Bronchus fibroblast of lung (primary cell): ENCODE data around the gene JMJD8. TPM values are rescaled to one million over a fixed set of nuclear protein-coding genes. Genes with fewer than 3 reads are reported as not detected.

ENCODE experiments used
- total RNA-seq: library from RNA; depleted of rRNA; stranded (reverse); fragments of >200 nt; gene quantifications from 2 replicates; pipeline ENCODE4 v1.2.3, GENCODE V29; 2015

JMJD8 gene
- total RNA-seq, 1 donor from 2014 or later, result 58.3 TPM

Other genes starting within 250 kb of the JMJD8 start
- gene CAPN15, start 156.6 kb downstream of the JMJD8 start, total RNA-seq, result 32.6 and 39.8 TPM in 2 replicates
- not detected in 2 replicates for gene PRR35, start 123.9 kb downstream of the JMJD8 start, total RNA-seq
- 0.50 and 0.59 TPM in 2 replicates for gene NHLRC4, start 117.3 kb downstream of the JMJD8 start, total RNA-seq
- 29.1 and 37.9 TPM in 2 replicates for gene PIGQ, start 114.4 kb downstream of the JMJD8 start, total RNA-seq
- gene RAB40C, start 94.3 kb downstream of the JMJD8 start, total RNA-seq, result 18.1 and 22.2 TPM in 2 replicates
- gene WFIKKN1, start 53.3 kb downstream of the JMJD8 start, total RNA-seq, result 0.30 and 0.50 TPM in 2 replicates
- gene METTL26, start 48.0 kb downstream of the JMJD8 start, total RNA-seq, result 209 and 228 TPM in 2 replicates
- gene MCRIP2, start 42.5 kb downstream of the JMJD8 start, total RNA-seq, result 21.4 and 23.2 TPM in 2 replicates
- 13.3 and 14.9 TPM in 2 replicates for gene WDR90, start 35.0 kb downstream of the JMJD8 start, total RNA-seq
- 56.0 and 63.4 TPM in 2 replicates for gene RHOT2, start 16.2 kb downstream of the JMJD8 start, total RNA-seq
- gene RHBDL1, start 8.7 kb downstream of the JMJD8 start, total RNA-seq, result 0.50 and 1.5 TPM in 2 replicates
- 213 and 221 TPM in 2 replicates for gene STUB1, start 3.9 kb downstream of the JMJD8 start, total RNA-seq
- 12.3 and 13.2 TPM in 2 replicates for gene WDR24, start 6.1 kb upstream of the JMJD8 start, total RNA-seq
- 0.17 and 0.45 TPM in 2 replicates for gene FBXL16, start 21.5 kb upstream of the JMJD8 start, total RNA-seq
- 49.1 and 68.7 TPM in 2 replicates for gene METRN, start 30.8 kb upstream of the JMJD8 start, total RNA-seq
- 30.3 and 33.7 TPM in 2 replicates for gene ANTKMT, start 36.8 kb upstream of the JMJD8 start, total RNA-seq
- 0.67 and 1.5 TPM in 2 replicates for gene CCDC78, start 42.1 kb upstream of the JMJD8 start, total RNA-seq
- gene HAGHL, start 42.8 kb upstream of the JMJD8 start, total RNA-seq, result 13.1 and 14.0 TPM in 2 replicates
- 22.0 and 26.4 TPM in 2 replicates for gene CIAO3, start 56.7 kb upstream of the JMJD8 start, total RNA-seq
- under 0.01 TPM in 1 of 2 replicates, not detected in the other for gene MSLN, start 76.4 kb upstream of the JMJD8 start, total RNA-seq
- gene RPUSD1, start 104.0 kb upstream of the JMJD8 start, total RNA-seq, result 29.1 and 36.0 TPM in 2 replicates
- gene CHTF18, start 104.3 kb upstream of the JMJD8 start, total RNA-seq, result 29.8 and 32.7 TPM in 2 replicates
- not detected in 2 replicates for gene GNG13, start 116.4 kb upstream of the JMJD8 start, total RNA-seq